H1 (cell line): Measurements from ENCODE around the gene CHRNA1. TPM values are rescaled to one million over a fixed set of nuclear protein-coding genes. Genes with fewer than 3 reads are reported as not detected.

ENCODE experiments used
- CTCF ChIA-PET: fragments of 300-600 bp; sonication (Branson Sonifier 250); formaldehyde crosslinking; loops from one replicate; lab custom pipeline; 2021; ENCODE audit not compliant: partially characterized antibody; lab: Charles Lee
- POLR2A ChIA-PET: fragments of 300-600 bp; sonication (Branson Sonifier 250); formaldehyde crosslinking; loops from one replicate; lab custom pipeline; 2021; ENCODE audit warnings: inconsistent platforms; ENCODE audit not compliant: partially characterized antibody; lab: Charles Lee
- DNase-seq, 2 experiments: peaks; one replicate each; pipeline versions ENCODE4 v3.0.0 to v3.0.0-alpha.2; 2010 to 2022; ENCODE audit warnings: low spot score in 2 of 2, low read depth in 1 of 2, mixed read lengths in 1 of 2
- FAIRE-seq: peaks from 2 replicates; lab custom pipeline; 2011; peaks lifted over from hg19 to GRCh38; lab: Jason Lieb, UNC
- H2AFZ ChIP-seq: 2 replicates; pipeline ENCODE4 v1.8.1; 2012; ENCODE audit warnings: low read length, inconsistent platforms
- H2AK5ac ChIP-seq: 2 replicates; pipeline ENCODE4 v1.6.1; 2013; ENCODE audit warnings: low read depth, low read length
- H2BK120ac ChIP-seq: replicated peaks from 2 replicates; pipeline ENCODE3; 2013; ENCODE audit warnings: low read depth, low read length, inconsistent platforms
- H2BK12ac ChIP-seq: 2 replicates; pipeline ENCODE4 v1.6.1; 2013; ENCODE audit warnings: low read depth, low read length
- H2BK15ac ChIP-seq: 2 replicates; pipeline ENCODE4 v1.6.1; 2013; ENCODE audit warnings: low read length
- H2BK20ac ChIP-seq: 2 replicates; pipeline ENCODE4 v1.6.1; 2013; ENCODE audit warnings: low read length
- H2BK5ac ChIP-seq: 2 replicates; pipeline ENCODE4 v1.6.1; 2013; ENCODE audit warnings: low read depth, low read length
- H3K14ac ChIP-seq: 2 replicates; pipeline ENCODE4 v1.6.1; 2013; ENCODE audit warnings: inconsistent platforms; ENCODE audit not compliant: insufficient read length
- H3K18ac ChIP-seq: 2 replicates; pipeline ENCODE4 v1.6.1; 2013; ENCODE audit warnings: low read length; ENCODE audit errors: extremely low read depth
- H3K23ac ChIP-seq: 2 replicates; pipeline ENCODE4 v1.6.1; 2013; ENCODE audit warnings: inconsistent platforms; ENCODE audit not compliant: insufficient read length
- H3K23me2 ChIP-seq: 2 replicates; pipeline ENCODE4 v1.6.1; 2013; ENCODE audit warnings: low read depth, low read length
- H3K27ac ChIP-seq: 2 replicates; pipeline ENCODE4 v1.6.1; 2011; ENCODE audit warnings: low read depth, low read length, inconsistent platforms
- H3K27me3 ChIP-seq, 4 experiments: replicated peaks in 1 of 4; 1 replicate in 1 of 4; 2 replicates in 3 of 4; pipeline versions ENCODE4 v1.6.1 to v1.8.1; 2011 to 2013; ENCODE audit warnings: low read length in 3 of 4, mild to moderate bottlenecking in 3 of 4, inconsistent platforms in 2 of 4, mixed read lengths in 2 of 4, moderate library complexity in 1 of 4; ENCODE audit not compliant: control insufficient read depth in 3 of 4, insufficient read depth in 3 of 4; ENCODE audit errors: extremely low read depth in 1 of 4
- H3K36me3 ChIP-seq, 4 experiments: 2 replicates each; pipeline versions ENCODE4 v1.6.1 to v1.8.1; 2011 to 2013; ENCODE audit warnings: mild to moderate bottlenecking in 4 of 4, low read length in 3 of 4, moderate library complexity in 2 of 4, control low read depth in 1 of 4, inconsistent platforms in 1 of 4; ENCODE audit not compliant: insufficient read depth in 4 of 4, control insufficient read depth in 2 of 4
- H3K4ac ChIP-seq: replicated peaks from 2 replicates; pipeline ENCODE3; 2013; ENCODE audit warnings: low read length, low read depth, mixed read lengths, inconsistent platforms; ENCODE audit not compliant: insufficient read length
- H3K4me1 ChIP-seq, 4 experiments: replicated peaks in 1 of 4; 1 replicate in 1 of 4; 2 replicates in 3 of 4; pipeline versions ENCODE4 v1.6.1 to v1.8.1; 2011 to 2013; ENCODE audit warnings: low read length in 3 of 4, inconsistent platforms in 2 of 4, mixed read lengths in 1 of 4; ENCODE audit not compliant: insufficient read depth in 4 of 4, control insufficient read depth in 3 of 4
- H3K4me2 ChIP-seq, 2 experiments: 2 replicates each; pipeline versions ENCODE4 v1.6.1 to v1.8.1; 2011 to 2013; ENCODE audit warnings: low read depth in 2 of 2, low read length in 2 of 2, control low read depth in 1 of 2, inconsistent platforms in 1 of 2, mild to moderate bottlenecking in 1 of 2; ENCODE audit not compliant: insufficient read depth in 1 of 2
- H3K4me3 ChIP-seq, 4 experiments: fragments of 200-600, 300-600 bp in 1 of 4; sonication (generic), shearing (Covaris generic), sonication (Bioruptor Twin) in 1 of 4; 2 replicates each; pipeline versions ENCODE4 v1.5.1 to v1.8.1; 2011 to 2016; ENCODE audit warnings: low read length in 4 of 4, low read depth in 3 of 4, control low read depth in 2 of 4, inconsistent platforms in 2 of 4, mild to moderate bottlenecking in 2 of 4, mixed read lengths in 1 of 4, moderate library complexity in 1 of 4; ENCODE audit not compliant: insufficient read depth in 2 of 4; ENCODE audit errors: extremely low read depth in 1 of 4
- H3K56ac ChIP-seq: replicated peaks from 2 replicates; pipeline ENCODE3; 2013; ENCODE audit warnings: low read depth, mild to moderate bottlenecking, mixed read lengths, low read length, inconsistent platforms; ENCODE audit not compliant: insufficient read length
- H3K79me1 ChIP-seq: 2 replicates; pipeline ENCODE4 v1.6.1; 2013; ENCODE audit warnings: low read depth, low read length, control low read depth
- H3K79me2 ChIP-seq, 2 experiments: 2 replicates each; pipeline versions ENCODE4 v1.6.1 to v1.8.1; 2012 to 2013; ENCODE audit warnings: low read length in 2 of 2, mild to moderate bottlenecking in 2 of 2, inconsistent platforms in 1 of 2; ENCODE audit not compliant: insufficient read depth in 2 of 2, control insufficient read depth in 1 of 2
- H3K9ac ChIP-seq, 4 experiments: replicated peaks in 1 of 4; 1 replicate in 1 of 4; 2 replicates in 3 of 4; pipeline versions ENCODE4 v1.6.1 to v1.8.1; 2011 to 2013; ENCODE audit warnings: low read depth in 3 of 4, low read length in 3 of 4, control low read depth in 2 of 4, mild to moderate bottlenecking in 2 of 4, moderate library complexity in 2 of 4, inconsistent platforms in 1 of 4; ENCODE audit errors: extremely low read depth in 1 of 4
- H3K9me3 ChIP-seq, 2 experiments: 2 replicates each; pipeline versions ENCODE4 v1.6.1 to v1.8.1; 2012 to 2013; ENCODE audit warnings: mild to moderate bottlenecking in 2 of 2, moderate library complexity in 2 of 2, control low read depth in 1 of 2, inconsistent platforms in 1 of 2, low read depth in 1 of 2, low read length in 1 of 2, mixed read lengths in 1 of 2; ENCODE audit not compliant: insufficient read depth in 2 of 2
- H4K20me1 ChIP-seq, 2 experiments: replicated peaks in 1 of 2; 2 replicates each; pipeline versions ENCODE3 to v1.8.1; 2011 to 2013; ENCODE audit warnings: inconsistent platforms in 2 of 2, low read length in 2 of 2, mild to moderate bottlenecking in 1 of 2; ENCODE audit not compliant: insufficient read depth in 2 of 2, control insufficient read depth in 1 of 2
- H4K5ac ChIP-seq: 2 replicates; pipeline ENCODE4 v1.6.1; 2013; ENCODE audit warnings: low read length, low read depth, mixed read lengths, inconsistent platforms; ENCODE audit not compliant: insufficient read length
- H4K8ac ChIP-seq: 2 replicates; pipeline ENCODE4 v1.8.0; 2013; ENCODE audit warnings: mild to moderate bottlenecking, moderate library complexity, low read length, inconsistent platforms; ENCODE audit not compliant: insufficient read depth; ENCODE audit errors: extremely low read depth
- H4K91ac ChIP-seq: replicated peaks from 2 replicates; pipeline ENCODE3; 2013; ENCODE audit warnings: low read length, mixed read lengths, inconsistent platforms; ENCODE audit not compliant: insufficient read length
- CTCF ChIP-seq, 3 experiments: IDR thresholded peaks; 1 replicate in 2 of 3; 2 replicates in 1 of 3; pipeline versions ENCODE4 v1.5.1 to v1.6.1; 2011; ENCODE audit warnings: low read length in 3 of 3, mild to moderate bottlenecking in 3 of 3, inconsistent platforms in 2 of 3, low read depth in 1 of 3, moderate library complexity in 1 of 3; ENCODE audit not compliant: insufficient read depth in 1 of 3; ENCODE audit errors: control extremely low read depth in 1 of 3
- POU5F1 ChIP-seq: IDR thresholded peaks from 2 replicates; pipeline ENCODE4 v1.6.1; 2011; ENCODE audit warnings: low read depth, mild to moderate bottlenecking, low read length, moderate library complexity
- RFX5 ChIP-seq: IDR thresholded peaks from 2 replicates; pipeline ENCODE4 v1.6.1; 2011; ENCODE audit warnings: low read depth, low read length, improper control_type of control experiment, borderline replicate concordance
- SUZ12 ChIP-seq: fragments of 200-600 bp; sonication (generic); IDR thresholded peaks from 2 replicates; pipeline ENCODE4 v1.6.1; 2012; ENCODE audit warnings: mild to moderate bottlenecking, inconsistent platforms, low read length, moderate library complexity, mixed read lengths
- TAF1 ChIP-seq: IDR thresholded peaks from 2 replicates; pipeline ENCODE4 v1.6.1; 2011; ENCODE audit warnings: mild to moderate bottlenecking, low read depth, low read length
- TCF12 ChIP-seq: IDR thresholded peaks from 2 replicates; pipeline ENCODE4 v1.6.1; 2011; ENCODE audit warnings: low read depth, mild to moderate bottlenecking, low read length
- WGBS, 2 experiments: shearing (Covaris generic) in 1 of 2; methylation state at CpG; one replicate each; pipeline versions ENCODE4 v1.1.6 to v1.1.7; 2013 to 2015; ENCODE audit warnings: low lambda C conversion rate in 2 of 2, mixed read lengths in 2 of 2, inconsistent platforms in 1 of 2, low coverage in 1 of 2, missing lambda C conversion rate in 1 of 2; ENCODE audit not compliant: insufficient replicate concordance in 2 of 2, insufficient coverage in 1 of 2, insufficient read length in 1 of 2; ENCODE audit errors: extremely low coverage in 1 of 2, missing lambda C conversion rate in 1 of 2; 5-methylcytosine and 5-hydroxymethylcytosine counted together
- polyA plus RNA-seq, 7 experiments: library from polyadenylated mRNA; depleted of rRNA in 3 of 7; stranded (reverse) in 5 of 7; unstranded in 2 of 7; fragments of >200 nt in 5 of 7; fragments of 200-250 nt in 2 of 7; gene quantifications; 1 replicate in 5 of 7; 2 replicates in 1 of 7; 4 replicates in 1 of 7; pipeline versions ENCODE4 v1.2.1 to v1.2.3, GENCODE V29; 2011 to 2013; ENCODE audit warnings: missing spikeins in 2 of 7, mixed read lengths in 2 of 7
- total RNA-seq: library from RNA; stranded (reverse); fragmentation: NEBNext Ultra II Directional; extraction: Animal tissue kit (Norgen Biotek cat#: 25700); gene quantifications from 2 replicates; pipeline ENCODE4 v1.2.1, GENCODE V29; 2021

The CHRNA1 gene
- total and polyA plus RNA-seq, 2 of the 8 experiments (the other 6 are each of a cell fraction or from before 2014, with no cell fraction given): 0.11 to 0.15 TPM

- Histone ChIP-seq H4K20me1 (no peaks in the 10 kb centered on the region), H2AK5ac (no peak overlapping the region), H3K9ac (no peak overlapping the region), H2BK5ac (no peak overlapping the region), H2AFZ (no peak overlapping the region), H2BK15ac (no peak overlapping the region), H3K79me1 (no peaks in the 10 kb centered on the region), H3K9me3 (no peaks in the 10 kb centered on the region), H3K14ac (no peak overlapping the region), H4K8ac (no peak overlapping the region), H2BK120ac (no peak overlapping the region), H3K4me1 (peaks cover 0 to 1% (median 0%) of the 10 kb centered on the region in 4 experiments; a peak in 2 of 7 replicates), H3K18ac (no peak overlapping the region), H3K23ac (no peak overlapping the region), H4K91ac (no peak overlapping the region), H4K5ac (no peak overlapping the region), H3K79me2 (no peaks in the 10 kb centered on the region), H3K4me3 (no peak overlapping the region), H3K56ac (no peak overlapping the region), H2BK12ac (no peak overlapping the region), H3K36me3 (no peaks in the 10 kb centered on the region), H3K4ac (no peak overlapping the region), H3K23me2 (peaks cover 4% of the 10 kb centered on the region; the same call in 1 of the 2 replicates), H3K4me2 (no peak overlapping the region), H2BK20ac (no peak overlapping the region), H3K27me3 (peaks cover 0 to 20% (median 9%) of the 10 kb centered on the region in 4 experiments; a peak in 5 of 7 replicates), H3K27ac (no peak overlapping the region)
- no peak for TF ChIP-seq POU5F1
- TF ChIP-seq TCF12: no peak
- no peak for TF ChIP-seq SUZ12
- no peak for TF ChIP-seq TAF1
- no peak for TF ChIP-seq RFX5
- TF ChIP-seq CTCF (IDR thresholded peaks at IDR 0.05; ENCODE audit: control extremely low read depth in 1 of 3, insufficient read depth in 1 of 3, low read depth in 1 of 3, low read length in 3 of 3): no peak
- no peak for DNase-seq
- 91% methylated on average over 7 of the region's 7 CpGs; no CpG with 5 or more reads in 1 of the 2 experiments for WGBS, 2 experiments
- ChIA-PET POLR2A (interaction anchor here (0.7 to 1.9 kb wide), 2 partner anchors 44 to 273 kb away, joined by 4 to 6 read pairs; partner anchors contain the start of gene CHN1), CTCF (interaction anchor here (1.4 to 6.9 kb wide), 5 partner anchors 9 to 269 kb away, joined by 3 to 47 read pairs (median 4); no protein-coding TSS in a partner anchor)
- no peak for FAIRE-seq
These were observed 32.7 kb downstream of the CHRNA1 start for GRCh38 chr2:174731546-174731945.
